CD4-positive, alpha-beta memory T cell (primary cell): ENCODE results near the gene USF2. TPM values are rescaled to one million over a fixed set of nuclear protein-coding genes. Genes with fewer than 3 reads are reported as not detected.

ENCODE experiments used
- CTCF ChIA-PET: fragments of 350-600 bp; sonication (Branson Sonifier 250); formaldehyde crosslinking; loops from one replicate; lab custom pipeline; 2021; ENCODE audit warnings: inconsistent platforms; ENCODE audit not compliant: partially characterized antibody; lab: Charles Lee
- POLR2A ChIA-PET: fragments of 350-600 bp; sonication (Branson Sonifier 250); formaldehyde crosslinking; loops from one replicate; lab custom pipeline; 2021; ENCODE audit not compliant: partially characterized antibody; lab: Charles Lee
- DNase-seq, 5 donors: peaks; one replicate each; pipeline versions ENCODE4 v3.0.0 to v3.0.0-alpha.2; 2020 to 2022; ENCODE audit warnings: mixed read lengths in 1 of 5
- H3K27ac ChIP-seq: one replicate; pipeline ENCODE4 v1.7.0; 2013; ENCODE audit warnings: low read depth, low read length
- H3K27me3 ChIP-seq: 2 replicates; pipeline ENCODE4 v1.7.0; 2013; ENCODE audit warnings: mild to moderate bottlenecking, low read length, moderate library complexity; ENCODE audit not compliant: insufficient read depth
- H3K36me3 ChIP-seq: 2 replicates; pipeline ENCODE4 v1.7.0; 2013; ENCODE audit warnings: mild to moderate bottlenecking, low read length, moderate library complexity; ENCODE audit not compliant: insufficient read depth
- H3K4me1 ChIP-seq: 2 replicates; pipeline ENCODE4 v1.7.0; 2013; ENCODE audit warnings: mild to moderate bottlenecking, low read length, moderate library complexity; ENCODE audit not compliant: insufficient read depth
- H3K4me3 ChIP-seq, 2 donors: one replicate each; pipeline ENCODE4 v1.7.0; 2013; ENCODE audit warnings: low read length in 2 of 2, mild to moderate bottlenecking in 1 of 2
- H3K9me3 ChIP-seq, 2 donors: one replicate each; pipeline ENCODE4 v1.7.0; 2013; ENCODE audit warnings: low read length in 2 of 2, control low read depth in 1 of 2; ENCODE audit not compliant: control insufficient read depth in 1 of 2
- H3K27ac Mint-ChIP-seq, 7 donors: one replicate each; pipeline ENCODE4 v1.8.0; 2020 to 2021; ENCODE audit warnings: mixed read lengths in 7 of 7, mild to moderate bottlenecking in 6 of 7, inconsistent platforms in 3 of 7, moderate library complexity in 3 of 7
- H3K27me3 Mint-ChIP-seq, 2 donors: one replicate each; pipeline ENCODE4 v1.8.0; 2020 to 2021; ENCODE audit warnings: mixed read lengths in 2 of 2
- H3K36me3 Mint-ChIP-seq, 2 donors: one replicate each; pipeline ENCODE4 v1.8.0; 2020 to 2021; ENCODE audit warnings: mixed read lengths in 2 of 2, inconsistent platforms in 1 of 2, mild to moderate bottlenecking in 1 of 2
- H3K4me1 Mint-ChIP-seq, 4 donors: one replicate each; pipeline ENCODE4 v1.8.0; 2020 to 2021; ENCODE audit warnings: mixed read lengths in 4 of 4, mild to moderate bottlenecking in 1 of 4
- H3K4me3 Mint-ChIP-seq, 8 donors: one replicate each; pipeline ENCODE4 v1.8.0; 2020 to 2021; ENCODE audit warnings: mixed read lengths in 8 of 8, mild to moderate bottlenecking in 7 of 8, moderate library complexity in 6 of 8, inconsistent platforms in 3 of 8
- H3K9me3 Mint-ChIP-seq, 8 donors: one replicate each; pipeline ENCODE4 v1.8.0; 2020 to 2021; ENCODE audit warnings: mixed read lengths in 8 of 8, mild to moderate bottlenecking in 5 of 8, inconsistent platforms in 3 of 8, moderate library complexity in 1 of 8
- intact Hi-C: fragments of 100-400 bp; cut with micrococcal nuclease; formaldehyde crosslinking; loops from one replicate; pipeline ENCODE4 v1.15.1; 2023
- polyA plus RNA-seq, 2 donors: library from polyadenylated mRNA; unstranded; fragments of 300-500 nt; fragmentation: Illumina TruSeq; gene quantifications; one replicate each; pipeline ENCODE4 v1.2.3, GENCODE V29; 2021
- total RNA-seq, 2 experiments: library from RNA; stranded (reverse); gene quantifications; one replicate each; pipeline ENCODE4 v1.2.3, GENCODE V29; 2021

Gene USF2
- total and polyA plus RNA-seq, 4 experiments from 2014 or later = 2.2 to 216 (median 107) TPM

GRCh38 chr19:35265900-35266519 is 2.8 kb upstream of the USF2 start:
- Mint-ChIP-seq H3K27me3 (no peaks in the 10 kb centered on the region), H3K27ac (peak overlapping the region; percentile 78 to 90 (median 86)), H3K4me3 (peak overlapping the region; percentile 49 to 89 (median 77)), H3K9me3 (peaks cover 0 to 1% (median 0%) of the 10 kb centered on the region in 8 donors), H3K36me3 (peaks cover 9 to 42% of the 10 kb centered on the region in 2 donors), H3K4me1 (peaks cover 13 to 32% (median 25%) of the 10 kb centered on the region in 4 donors)
- CTCF ChIA-PET = interaction anchor here (1.5 to 2.1 kb wide), 2 partner anchors 25 to 124 kb away, joined by 6 to 7 read pairs; partner anchors contain the start of gene FXYD7
- intact Hi-C loops = no loop called here
- POLR2A ChIA-PET = interaction anchor here (0.6 to 7.7 kb wide), 11 partner anchors 9 to 112 kb away, joined by 3 to 95 read pairs (median 6); partner anchors contain the start of gene FXYD5
- Histone ChIP-seq H3K4me3 (no peak overlapping the region), H3K4me1 (peaks cover 31% of the 10 kb centered on the region), H3K9me3 (no peaks in the 10 kb centered on the region), H3K36me3 (peaks cover 18% of the 10 kb centered on the region), H3K27ac (no peak overlapping the region), H3K27me3 (no peaks in the 10 kb centered on the region)
- DNase-seq = no peak

- H3K4me1 ChIP-seq = peaks cover 33% of the 10 kb centered on the region
- peak overlapping the region; percentile 62 to 98 (median 96) for H3K27ac Mint-ChIP-seq
- H3K27ac ChIP-seq = peak overlapping the region; percentile 76
- POLR2A ChIA-PET = interaction anchor here (0.6 to 7.7 kb wide), 11 partner anchors 10 to 113 kb away, joined by 3 to 95 read pairs (median 7); partner anchors contain the start of gene FXYD5
- H3K9me3 Mint-ChIP-seq = peaks cover 0 to 1% (median 0%) of the 10 kb centered on the region in 8 donors
- H3K36me3 ChIP-seq = peaks cover 25% of the 10 kb centered on the region
- CTCF ChIA-PET = interaction anchor here (2.1 kb wide), 1 partner anchor 26 kb away, joined by 7 read pairs; no protein-coding TSS in a partner anchor
- H3K36me3 Mint-ChIP-seq = peaks cover 15 to 46% of the 10 kb centered on the region in 2 donors
- H3K9me3 ChIP-seq = no peaks in the 10 kb centered on the region
- H3K4me1 Mint-ChIP-seq = peaks cover 14 to 35% (median 25%) of the 10 kb centered on the region in 4 donors
- no peaks in the 10 kb centered on the region for H3K27me3 ChIP-seq
- H3K4me3 Mint-ChIP-seq = peak overlapping the region; percentile 93 to 97 (median 96)
- H3K4me3 ChIP-seq = peak overlapping the region in 1 of 2 donors; percentile 56
- intact Hi-C loops = loop anchor here (1.0 kb wide), 1 partner anchor 18 kb away; no protein-coding TSS in a partner anchor
- H3K27me3 Mint-ChIP-seq = no peaks in the 10 kb centered on the region
- DNase-seq = peak in 1 of 5 donors; percentile 56
Observed at GRCh38 chr19:35266520-35267352, 2.0 kb upstream of the USF2 start.

GRCh38 chr19:35267353-35267817 is 1.4 kb upstream of the USF2 start:
- no peaks in the 10 kb centered on the region for H3K9me3 ChIP-seq
- Mint-ChIP-seq H3K4me3 (peak overlapping the region; percentile 93 to 97 (median 96)), H3K27ac (peak overlapping the region; percentile 93 to 99 (median 97)), H3K4me1 (peaks cover 17 to 41% (median 28%) of the 10 kb centered on the region in 4 donors), H3K36me3 (peaks cover 21 to 51% of the 10 kb centered on the region in 2 donors), H3K27me3 (no peaks in the 10 kb centered on the region), H3K9me3 (peaks cover 0 to 1% (median 0%) of the 10 kb centered on the region in 8 donors)
- H3K4me3 ChIP-seq = peak overlapping the region; percentile 42 to 56
- intact Hi-C loops = loop anchor here (1.0 kb wide), 1 partner anchor 19 kb away; no protein-coding TSS in a partner anchor
- no peaks in the 10 kb centered on the region for H3K27me3 ChIP-seq
- H3K4me1 ChIP-seq = peaks cover 37% of the 10 kb centered on the region
- ChIA-PET POLR2A (interaction anchor here (0.7 to 7.7 kb wide), 19 partner anchors 9 to 125 kb away, joined by 3 to 95 read pairs (median 10); partner anchors contain the start of genes FXYD5 and FXYD7), CTCF (interaction anchor here (1.0 to 2.1 kb wide), 3 partner anchors 26 to 127 kb away, joined by 3 to 7 read pairs (median 4); no protein-coding TSS in a partner anchor)
- DNase-seq = peak in 1 of 5 donors; percentile 11
- H3K27ac ChIP-seq = peak overlapping the region; percentile 76
- peaks cover 28% of the 10 kb centered on the region for H3K36me3 ChIP-seq

- CTCF ChIA-PET = interaction anchor here (0.7 to 2.1 kb wide), 4 partner anchors 27 to 127 kb away, joined by 3 to 7 read pairs (median 4); no protein-coding TSS in a partner anchor
- H3K4me3 Mint-ChIP-seq = peak overlapping the region; percentile 93 to 97 (median 96)
- H3K27ac ChIP-seq = peak overlapping the region; percentile 76
- H3K27me3 ChIP-seq = no peaks in the 10 kb centered on the region
- H3K27me3 Mint-ChIP-seq = no peaks in the 10 kb centered on the region
- H3K27ac Mint-ChIP-seq = peak overlapping the region; percentile 93 to 99 (median 97)
- peak; percentile 67 to 87 (median 81) for DNase-seq
- no peaks in the 10 kb centered on the region for H3K9me3 Mint-ChIP-seq
- peaks cover 28% of the 10 kb centered on the region for H3K36me3 ChIP-seq
- intact Hi-C loops = loop anchor here (1.0 to 2.0 kb wide), 4 partner anchors 20 to 125 kb away; partner anchors contain the start of gene FXYD7
- peak overlapping the region; percentile 42 to 56 for H3K4me3 ChIP-seq
- peaks cover 23 to 52% of the 10 kb centered on the region in 2 donors for H3K36me3 Mint-ChIP-seq
- POLR2A ChIA-PET = interaction anchor here (0.7 to 7.5 kb wide), 20 partner anchors 9 to 143 kb away, joined by 3 to 95 read pairs (median 7); partner anchors contain the start of genes FXYD5 and FXYD7
- peaks cover 17 to 43% (median 29%) of the 10 kb centered on the region in 4 donors for H3K4me1 Mint-ChIP-seq
- peaks cover 37% of the 10 kb centered on the region for H3K4me1 ChIP-seq
- no peaks in the 10 kb centered on the region for H3K9me3 ChIP-seq
Observed at GRCh38 chr19:35267818-35268535, 785 bp upstream of the USF2 start.

GRCh38 chr19:35269438-35270117 is 816 bp downstream of the USF2 start:
- H3K27ac ChIP-seq = peak overlapping the region; percentile 41
- peaks cover 34 to 60% of the 10 kb centered on the region in 2 donors for H3K36me3 Mint-ChIP-seq

More at GRCh38 chr19:35269438-35270117, 816 bp downstream of the USF2 start:
- peak; percentile 68 to 74 (median 70) for DNase-seq
- no peaks in the 10 kb centered on the region for H3K27me3 ChIP-seq
- intact Hi-C loops = loop anchor here (1.0 to 2.0 kb wide), 7 partner anchors 33 to 226 kb away; partner anchors contain the start of genes FFAR1 and FXYD7
- H3K27ac Mint-ChIP-seq = peak overlapping the region; percentile 61 to 86 (median 77)
- H3K4me1 Mint-ChIP-seq = peaks cover 20 to 53% (median 38%) of the 10 kb centered on the region in 4 donors
- POLR2A ChIA-PET = interaction anchor here (0.8 to 7.5 kb wide), 15 partner anchors 8 to 146 kb away, joined by 3 to 95 read pairs (median 6); partner anchors contain the start of genes FXYD5 and FXYD7
- peaks cover 41% of the 10 kb centered on the region for H3K36me3 ChIP-seq
- H3K4me1 ChIP-seq = peaks cover 37% of the 10 kb centered on the region
- no peaks in the 10 kb centered on the region for H3K9me3 ChIP-seq
- H3K4me3 Mint-ChIP-seq = peak overlapping the region; percentile 65 to 83 (median 77)
- H3K27me3 Mint-ChIP-seq = no peaks in the 10 kb centered on the region
- H3K9me3 Mint-ChIP-seq = no peaks in the 10 kb centered on the region
- CTCF ChIA-PET = interaction anchor here (1.1 to 1.6 kb wide), 4 partner anchors 15 to 155 kb away, joined by 3 to 5 read pairs (median 4); no protein-coding TSS in a partner anchor
- H3K4me3 ChIP-seq = peak overlapping the region in 1 of 2 donors; percentile 41
